GM23338 (cell line): Measurements from ENCODE around the gene ACSL6. TPM values are rescaled to one million over a fixed set of nuclear protein-coding genes. Genes with fewer than 3 reads are reported as not detected.

Experiments used
- ATAC-seq: fragments of 200-7000 bp; cut with Tn5 transposase; 3 replicates; pipeline ENCODE4 v1.9.1; 2020
- DNase-seq: peaks from one replicate; pipeline ENCODE4 v3.0.0-alpha.2; 2015; ENCODE audit warnings: low spot score
- H2AFZ ChIP-seq: fragments of 200-600 bp; sonication (generic); 2 replicates; pipeline ENCODE4 v1.8.0; 2016; ENCODE audit warnings: antibody characterized with exemption, mild to moderate bottlenecking, moderate library complexity
- H3F3A ChIP-seq: fragments of 200-600 bp; sonication (generic); replicated peaks from 2 replicates; pipeline ENCODE4 v1.8.0; 2017; ENCODE audit warnings: antibody characterized with exemption, mixed run types, low read depth
- H3K27ac ChIP-seq: fragments of 200-600 bp; sonication (generic); 2 replicates; pipeline ENCODE4 v1.6.1; 2016; ENCODE audit warnings: low read depth
- H3K27me3 ChIP-seq: fragments of 200-600 bp; sonication (generic); 2 replicates; pipeline ENCODE4 v1.8.0; 2016; ENCODE audit warnings: mild to moderate bottlenecking, mixed run types, moderate library complexity; ENCODE audit not compliant: insufficient read depth
- H3K36me3 ChIP-seq: fragments of 200-600 bp; sonication (generic); 2 replicates; pipeline ENCODE4 v1.8.0; 2016; ENCODE audit warnings: mild to moderate bottlenecking; ENCODE audit not compliant: insufficient read depth
- H3K4me1 ChIP-seq: fragments of 200-600 bp; sonication (generic); 2 replicates; pipeline ENCODE4 v1.8.0; 2016; ENCODE audit warnings: mild to moderate bottlenecking, moderate library complexity; ENCODE audit not compliant: insufficient read depth
- H3K4me2 ChIP-seq: fragments of 200-600 bp; sonication (generic); 2 replicates; pipeline ENCODE4 v1.7.1; 2017; ENCODE audit warnings: mixed run types
- H3K4me3 ChIP-seq: fragments of 200-600 bp; sonication (generic); 2 replicates; pipeline ENCODE4 v1.6.1; 2016; ENCODE audit warnings: mixed run types
- H3K79me2 ChIP-seq: fragments of 200-600 bp; sonication (generic); replicated peaks from 2 replicates; pipeline ENCODE4 v1.8.0; 2017; ENCODE audit warnings: mild to moderate bottlenecking; ENCODE audit not compliant: insufficient read depth
- H3K9me2 ChIP-seq: fragments of 200-600 bp; sonication (generic); 2 replicates; pipeline ENCODE4 v1.8.0; 2017; ENCODE audit not compliant: insufficient read depth
- H4K20me1 ChIP-seq: fragments of 200-600 bp; sonication (generic); replicated peaks from 2 replicates; pipeline ENCODE4 v1.8.0; 2017; ENCODE audit warnings: mild to moderate bottlenecking; ENCODE audit not compliant: insufficient read depth
- H3K27ac Mint-ChIP-seq: 2 replicates; pipeline ENCODE4 v1.8.0; 2020; ENCODE audit warnings: inconsistent platforms, mild to moderate bottlenecking, moderate library complexity, mixed read lengths
- H3K27me3 Mint-ChIP-seq: 3 replicates; pipeline ENCODE4 v1.8.0; 2022; ENCODE audit warnings: low read depth, mild to moderate bottlenecking, moderate library complexity, mixed read lengths, inconsistent platforms; ENCODE audit not compliant: insufficient read depth, poor library complexity
- H3K36me3 Mint-ChIP-seq: 3 replicates; pipeline ENCODE4 v1.8.0; 2021; ENCODE audit warnings: low read depth, mild to moderate bottlenecking, inconsistent platforms, moderate library complexity, mixed read lengths
- H3K4me1 Mint-ChIP-seq: 3 replicates; pipeline ENCODE4 v1.8.0; 2020; ENCODE audit warnings: mild to moderate bottlenecking, inconsistent platforms, mixed read lengths
- H3K4me3 Mint-ChIP-seq: 3 replicates; pipeline ENCODE4 v1.8.0; 2021; ENCODE audit warnings: moderate library complexity, mild to moderate bottlenecking, inconsistent platforms, mixed read lengths
- H3K9me3 Mint-ChIP-seq: 3 replicates; pipeline ENCODE4 v1.8.0; 2020; ENCODE audit warnings: moderate library complexity, mild to moderate bottlenecking, inconsistent platforms, mixed read lengths
- CREB1 ChIP-seq: fragments of 250-450 bp; sonication (Bioruptor Pico); IDR thresholded peaks from 2 replicates; pipeline ENCODE4 v1.5.0; 2020; ENCODE audit warnings: low read depth, mild to moderate bottlenecking, moderate library complexity
- EZH2 ChIP-seq: fragments of 200-600 bp; sonication (generic); IDR thresholded peaks from one replicate; pipeline ENCODE4 v1.8.0; 2017; ENCODE audit warnings: antibody characterized with exemption, mild to moderate bottlenecking, low read depth; ENCODE audit not compliant: unreplicated experiment
- NANOG ChIP-seq: IDR thresholded peaks from 2 replicates; pipeline ENCODE4 v1.6.1; 2016; ENCODE audit warnings: antibody characterized with exemption, borderline replicate concordance
- STAT1 ChIP-seq: IDR thresholded peaks from one replicate; pipeline ENCODE4 v1.6.1; 2016; ENCODE audit warnings: antibody characterized with exemption; ENCODE audit not compliant: unreplicated experiment
- ZNF114 ChIP-seq: fragments of 250-450 bp; sonication (Bioruptor Pico); IDR thresholded peaks from 2 replicates; pipeline ENCODE4 v1.5.0; 2020; ENCODE audit warnings: mild to moderate bottlenecking, moderate library complexity
- ZNF331 ChIP-seq: fragments of 250-450 bp; sonication (Bioruptor Pico); IDR thresholded peaks from 2 replicates; pipeline ENCODE4 v1.5.0; 2020; ENCODE audit warnings: low read depth, mild to moderate bottlenecking, moderate library complexity
- polyA plus RNA-seq: library from polyadenylated mRNA; unstranded; fragments of >200 nt; fragmentation: Nextera tagmentation; extraction: Ambion mirVana; gene quantifications from 2 replicates; pipeline ENCODE4 v1.2.1, GENCODE V29; 2016
- total RNA-seq: library from RNA; depleted of rRNA; stranded (reverse); fragments of >200 nt; shearing (Covaris generic); gene quantifications from 2 replicates; pipeline ENCODE4 v1.2.3, GENCODE V29; 2014
- TF ChIP-seq, protein P1 (sequence below): IDR thresholded peaks from one replicate; pipeline ENCODE4 v1.6.1; 2018; ENCODE audit warnings: antibody characterized with exemption; ENCODE audit not compliant: unreplicated experiment
- TF ChIP-seq, protein P2 (sequence below): IDR thresholded peaks from 2 replicates; pipeline ENCODE4 v1.6.1; 2016; ENCODE audit warnings: antibody characterized with exemption
- TF ChIP-seq, protein P3 (sequence below): fragments of 250-450 bp; sonication (Bioruptor Pico); IDR thresholded peaks from 2 replicates; pipeline ENCODE4 v1.5.0; 2020; ENCODE audit warnings: mild to moderate bottlenecking, moderate library complexity

Gene ACSL6
- total and polyA plus RNA-seq, 2 experiments from 2014 or later, result 0.76 to 3.6 TPM

DNA sequence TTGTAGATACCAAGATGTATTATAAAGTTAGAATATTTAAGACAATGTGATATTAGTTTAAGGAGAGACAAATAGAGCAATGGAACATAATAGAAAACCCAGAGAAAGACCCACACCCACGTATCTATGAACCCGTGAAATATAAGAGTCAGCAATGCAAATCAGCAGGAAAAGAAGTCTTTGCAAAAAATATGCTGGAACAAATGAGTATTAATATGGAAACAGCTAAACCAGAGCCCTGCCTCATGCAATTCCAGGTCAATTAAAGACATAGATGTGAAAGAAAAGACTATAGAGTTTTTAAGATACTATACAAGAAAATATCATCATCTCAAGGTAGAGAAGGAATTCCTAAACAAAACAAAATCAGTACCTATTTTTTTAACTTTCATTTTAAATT lies 25.9 kb upstream of the ACSL6 start:
- no peaks in the 10 kb centered on the region for H3K4me1 ChIP-seq
- no peaks in the 10 kb centered on the region for H3K27me3 ChIP-seq
- Mint-ChIP-seq H3K27ac (no peak overlapping the region), H3K4me1 (no peaks in the 10 kb centered on the region), H3K4me3 (no peak overlapping the region), H3K9me3 (no peaks in the 10 kb centered on the region), H3K27me3 (peaks cover 2% of the 10 kb centered on the region), H3K36me3 (no peaks in the 10 kb centered on the region)
- H3K79me2 ChIP-seq, result no peaks in the 10 kb centered on the region
- H3K36me3 ChIP-seq, result no peaks in the 10 kb centered on the region
- H3F3A ChIP-seq, result no peaks in the 10 kb centered on the region
- H3K9me2 ChIP-seq, result no peaks in the 10 kb centered on the region
- no peak overlapping the region for H3K4me3 ChIP-seq
- H2AFZ ChIP-seq, result no peak overlapping the region
- no peak for ATAC-seq
- TF ChIP-seq, protein P1, sequence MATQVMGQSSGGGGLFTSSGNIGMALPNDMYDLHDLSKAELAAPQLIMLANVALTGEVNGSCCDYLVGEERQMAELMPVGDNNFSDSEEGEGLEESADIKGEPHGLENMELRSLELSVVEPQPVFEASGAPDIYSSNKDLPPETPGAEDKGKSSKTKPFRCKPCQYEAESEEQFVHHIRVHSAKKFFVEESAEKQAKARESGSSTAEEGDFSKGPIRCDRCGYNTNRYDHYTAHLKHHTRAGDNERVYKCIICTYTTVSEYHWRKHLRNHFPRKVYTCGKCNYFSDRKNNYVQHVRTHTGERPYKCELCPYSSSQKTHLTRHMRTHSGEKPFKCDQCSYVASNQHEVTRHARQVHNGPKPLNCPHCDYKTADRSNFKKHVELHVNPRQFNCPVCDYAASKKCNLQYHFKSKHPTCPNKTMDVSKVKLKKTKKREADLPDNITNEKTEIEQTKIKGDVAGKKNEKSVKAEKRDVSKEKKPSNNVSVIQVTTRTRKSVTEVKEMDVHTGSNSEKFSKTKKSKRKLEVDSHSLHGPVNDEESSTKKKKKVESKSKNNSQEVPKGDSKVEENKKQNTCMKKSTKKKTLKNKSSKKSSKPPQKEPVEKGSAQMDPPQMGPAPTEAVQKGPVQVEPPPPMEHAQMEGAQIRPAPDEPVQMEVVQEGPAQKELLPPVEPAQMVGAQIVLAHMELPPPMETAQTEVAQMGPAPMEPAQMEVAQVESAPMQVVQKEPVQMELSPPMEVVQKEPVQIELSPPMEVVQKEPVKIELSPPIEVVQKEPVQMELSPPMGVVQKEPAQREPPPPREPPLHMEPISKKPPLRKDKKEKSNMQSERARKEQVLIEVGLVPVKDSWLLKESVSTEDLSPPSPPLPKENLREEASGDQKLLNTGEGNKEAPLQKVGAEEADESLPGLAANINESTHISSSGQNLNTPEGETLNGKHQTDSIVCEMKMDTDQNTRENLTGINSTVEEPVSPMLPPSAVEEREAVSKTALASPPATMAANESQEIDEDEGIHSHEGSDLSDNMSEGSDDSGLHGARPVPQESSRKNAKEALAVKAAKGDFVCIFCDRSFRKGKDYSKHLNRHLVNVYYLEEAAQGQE, result no peak
- no peak for TF ChIP-seq NANOG
- no peak for TF ChIP-seq CREB1 (CRISPR knock-in tag)
- no peak for TF ChIP-seq STAT1
- TF ChIP-seq, protein P2, sequence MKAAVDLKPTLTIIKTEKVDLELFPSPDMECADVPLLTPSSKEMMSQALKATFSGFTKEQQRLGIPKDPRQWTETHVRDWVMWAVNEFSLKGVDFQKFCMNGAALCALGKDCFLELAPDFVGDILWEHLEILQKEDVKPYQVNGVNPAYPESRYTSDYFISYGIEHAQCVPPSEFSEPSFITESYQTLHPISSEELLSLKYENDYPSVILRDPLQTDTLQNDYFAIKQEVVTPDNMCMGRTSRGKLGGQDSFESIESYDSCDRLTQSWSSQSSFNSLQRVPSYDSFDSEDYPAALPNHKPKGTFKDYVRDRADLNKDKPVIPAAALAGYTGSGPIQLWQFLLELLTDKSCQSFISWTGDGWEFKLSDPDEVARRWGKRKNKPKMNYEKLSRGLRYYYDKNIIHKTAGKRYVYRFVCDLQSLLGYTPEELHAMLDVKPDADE, result no peak
- no peak for TF ChIP-seq EZH2
- no peak for TF ChIP-seq ZNF331
- TF ChIP-seq ZNF114 (CRISPR knock-in tag), result no peak
- no peaks in the 10 kb centered on the region for H4K20me1 ChIP-seq
- DNase-seq, result no peak
- no peak overlapping the region for H3K4me2 ChIP-seq
- H3K27ac ChIP-seq, result no peak overlapping the region

DNA sequence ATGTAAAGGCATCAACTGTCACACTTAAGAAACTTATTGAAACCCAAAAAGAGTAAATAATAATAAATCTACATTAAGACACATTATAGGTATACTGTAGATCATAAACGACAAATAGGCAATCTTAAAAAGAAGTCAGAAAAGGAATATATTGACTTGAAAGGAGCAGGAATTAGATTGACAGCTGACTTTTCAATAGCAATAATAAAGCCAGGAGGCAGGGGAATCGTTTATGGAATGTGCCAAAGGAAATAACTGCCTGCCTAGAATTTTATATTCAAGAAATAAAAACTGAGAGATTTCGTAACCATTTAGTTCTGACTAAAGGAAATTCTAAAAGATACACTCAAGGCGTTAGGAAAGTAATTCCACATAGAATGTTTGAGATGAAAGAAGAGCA lies 21.7 kb upstream of the ACSL6 start:
- Histone ChIP-seq H3K27ac (no peak overlapping the region), H4K20me1 (no peaks in the 10 kb centered on the region), H3K4me3 (no peak overlapping the region), H3K36me3 (no peaks in the 10 kb centered on the region), H3K4me2 (no peak overlapping the region), H3K4me1 (no peaks in the 10 kb centered on the region), H3K27me3 (no peaks in the 10 kb centered on the region), H3K79me2 (no peaks in the 10 kb centered on the region), H3F3A (no peaks in the 10 kb centered on the region), H2AFZ (no peak overlapping the region), H3K9me2 (no peaks in the 10 kb centered on the region)
- no peaks in the 10 kb centered on the region for H3K9me3 Mint-ChIP-seq
- no peak overlapping the region for H3K4me3 Mint-ChIP-seq
- ATAC-seq, result no peak
- DNase-seq, result no peak
- no peak overlapping the region for H3K27ac Mint-ChIP-seq
- H3K27me3 Mint-ChIP-seq, result peaks cover 2% of the 10 kb centered on the region
- no peaks in the 10 kb centered on the region for H3K36me3 Mint-ChIP-seq
- H3K4me1 Mint-ChIP-seq, result no peaks in the 10 kb centered on the region
- TF ChIP-seq, protein P3, sequence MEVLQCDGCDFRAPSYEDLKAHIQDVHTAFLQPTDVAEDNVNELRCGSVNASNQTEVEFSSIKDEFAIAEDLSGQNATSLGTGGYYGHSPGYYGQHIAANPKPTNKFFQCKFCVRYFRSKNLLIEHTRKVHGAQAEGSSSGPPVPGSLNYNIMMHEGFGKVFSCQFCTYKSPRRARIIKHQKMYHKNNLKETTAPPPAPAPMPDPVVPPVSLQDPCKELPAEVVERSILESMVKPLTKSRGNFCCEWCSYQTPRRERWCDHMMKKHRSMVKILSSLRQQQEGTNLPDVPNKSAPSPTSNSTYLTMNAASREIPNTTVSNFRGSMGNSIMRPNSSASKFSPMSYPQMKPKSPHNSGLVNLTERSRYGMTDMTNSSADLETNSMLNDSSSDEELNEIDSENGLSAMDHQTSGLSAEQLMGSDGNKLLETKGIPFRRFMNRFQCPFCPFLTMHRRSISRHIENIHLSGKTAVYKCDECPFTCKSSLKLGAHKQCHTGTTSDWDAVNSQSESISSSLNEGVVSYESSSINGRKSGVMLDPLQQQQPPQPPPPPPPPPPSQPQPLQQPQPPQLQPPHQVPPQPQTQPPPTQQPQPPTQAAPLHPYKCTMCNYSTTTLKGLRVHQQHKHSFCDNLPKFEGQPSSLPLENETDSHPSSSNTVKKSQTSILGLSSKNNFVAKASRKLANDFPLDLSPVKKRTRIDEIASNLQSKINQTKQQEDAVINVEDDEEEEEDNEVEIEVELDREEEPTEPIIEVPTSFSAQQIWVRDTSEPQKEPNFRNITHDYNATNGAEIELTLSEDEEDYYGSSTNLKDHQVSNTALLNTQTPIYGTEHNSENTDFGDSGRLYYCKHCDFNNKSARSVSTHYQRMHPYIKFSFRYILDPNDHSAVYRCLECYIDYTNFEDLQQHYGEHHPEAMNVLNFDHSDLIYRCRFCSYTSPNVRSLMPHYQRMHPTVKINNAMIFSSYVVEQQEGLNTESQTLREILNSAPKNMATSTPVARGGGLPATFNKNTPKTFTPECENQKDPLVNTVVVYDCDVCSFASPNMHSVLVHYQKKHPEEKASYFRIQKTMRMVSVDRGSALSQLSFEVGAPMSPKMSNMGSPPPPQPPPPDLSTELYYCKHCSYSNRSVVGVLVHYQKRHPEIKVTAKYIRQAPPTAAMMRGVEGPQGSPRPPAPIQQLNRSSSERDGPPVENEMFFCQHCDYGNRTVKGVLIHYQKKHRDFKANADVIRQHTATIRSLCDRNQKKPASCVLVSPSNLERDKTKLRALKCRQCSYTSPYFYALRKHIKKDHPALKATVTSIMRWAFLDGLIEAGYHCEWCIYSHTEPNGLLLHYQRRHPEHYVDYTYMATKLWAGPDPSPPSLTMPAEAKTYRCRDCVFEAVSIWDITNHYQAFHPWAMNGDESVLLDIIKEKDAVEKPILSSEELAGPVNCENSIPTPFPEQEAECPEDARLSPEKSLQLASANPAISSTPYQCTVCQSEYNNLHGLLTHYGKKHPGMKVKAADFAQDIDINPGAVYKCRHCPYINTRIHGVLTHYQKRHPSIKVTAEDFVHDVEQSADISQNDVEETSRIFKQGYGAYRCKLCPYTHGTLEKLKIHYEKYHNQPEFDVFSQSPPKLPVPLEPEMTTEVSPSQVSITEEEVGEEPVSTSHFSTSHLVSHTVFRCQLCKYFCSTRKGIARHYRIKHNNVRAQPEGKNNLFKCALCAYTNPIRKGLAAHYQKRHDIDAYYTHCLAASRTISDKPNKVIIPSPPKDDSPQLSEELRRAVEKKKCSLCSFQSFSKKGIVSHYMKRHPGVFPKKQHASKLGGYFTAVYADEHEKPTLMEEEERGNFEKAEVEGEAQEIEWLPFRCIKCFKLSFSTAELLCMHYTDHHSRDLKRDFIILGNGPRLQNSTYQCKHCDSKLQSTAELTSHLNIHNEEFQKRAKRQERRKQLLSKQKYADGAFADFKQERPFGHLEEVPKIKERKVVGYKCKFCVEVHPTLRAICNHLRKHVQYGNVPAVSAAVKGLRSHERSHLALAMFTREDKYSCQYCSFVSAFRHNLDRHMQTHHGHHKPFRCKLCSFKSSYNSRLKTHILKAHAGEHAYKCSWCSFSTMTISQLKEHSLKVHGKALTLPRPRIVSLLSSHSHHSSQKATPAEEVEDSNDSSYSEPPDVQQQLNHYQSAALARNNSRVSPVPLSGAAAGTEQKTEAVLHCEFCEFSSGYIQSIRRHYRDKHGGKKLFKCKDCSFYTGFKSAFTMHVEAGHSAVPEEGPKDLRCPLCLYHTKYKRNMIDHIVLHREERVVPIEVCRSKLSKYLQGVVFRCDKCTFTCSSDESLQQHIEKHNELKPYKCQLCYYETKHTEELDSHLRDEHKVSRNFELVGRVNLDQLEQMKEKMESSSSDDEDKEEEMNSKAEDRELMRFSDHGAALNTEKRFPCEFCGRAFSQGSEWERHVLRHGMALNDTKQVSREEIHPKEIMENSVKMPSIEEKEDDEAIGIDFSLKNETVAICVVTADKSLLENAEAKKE (CRISPR knock-in tag), result no peak
- no peak for TF ChIP-seq CREB1 (CRISPR knock-in tag)
